NCI-H510A treated with DMSO at 0.1 percent for 48 hours (cell line): ENCODE results near the gene EIF5A.

Experiments
- DNase-seq: peaks from one replicate; lab custom pipeline; 2025; lab: John Stamatoyannopoulos, UW

EIF5A gene

GRCh38 chr17:7355573-7355972 is 48.1 kb downstream of the EIF5A start:
- DNase-seq = no peak

DNA sequence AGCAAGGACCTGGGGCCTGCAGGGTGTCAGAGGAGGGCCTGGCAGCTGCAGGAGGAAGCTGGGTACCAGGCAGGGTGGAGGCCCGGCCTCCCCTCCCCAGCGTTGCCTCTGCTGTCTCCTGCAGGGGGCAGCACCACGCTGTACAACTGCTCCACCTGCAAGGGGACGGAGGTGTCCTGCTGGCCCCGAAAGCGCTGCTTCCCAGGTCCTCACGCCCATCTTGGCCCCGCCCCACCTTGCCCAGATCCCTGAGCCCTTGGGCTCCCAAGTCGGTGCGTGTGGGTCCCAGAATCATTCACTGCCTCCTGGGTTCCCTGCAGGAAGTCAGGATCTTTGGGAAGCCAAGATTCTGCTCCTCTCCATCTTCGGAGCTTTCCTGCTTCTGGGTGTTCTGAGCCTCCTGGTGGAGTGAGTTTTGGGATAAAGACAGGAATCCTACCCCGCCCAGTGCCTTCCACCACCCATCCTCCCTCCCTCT is 48.7 kb downstream of the EIF5A start:
- peak; percentile 61 for DNase-seq

DNA sequence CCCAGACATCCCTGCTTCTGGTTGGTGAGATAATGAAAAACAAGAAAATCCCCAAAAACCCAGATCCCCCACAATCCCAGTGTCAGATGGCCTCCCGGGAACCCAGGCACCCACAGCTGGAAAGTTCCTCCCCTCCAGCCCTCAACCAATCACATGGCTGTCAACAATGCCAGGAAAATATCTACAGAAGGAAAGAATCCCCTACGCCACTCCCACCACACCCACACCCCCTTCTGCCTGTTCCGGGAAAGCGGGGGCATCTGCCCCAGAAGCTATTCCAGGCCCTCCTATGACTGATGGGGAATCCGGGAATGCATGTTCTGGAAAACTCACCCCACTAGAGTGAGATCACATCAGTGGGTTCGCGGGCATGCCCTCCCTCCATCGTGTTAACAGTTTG is 49.3 kb downstream of the EIF5A start:
- no peak for DNase-seq

GRCh38 chr17:7357381-7357780 is 50.0 kb downstream of the EIF5A start:
- DNase-seq = no peak

DNA sequence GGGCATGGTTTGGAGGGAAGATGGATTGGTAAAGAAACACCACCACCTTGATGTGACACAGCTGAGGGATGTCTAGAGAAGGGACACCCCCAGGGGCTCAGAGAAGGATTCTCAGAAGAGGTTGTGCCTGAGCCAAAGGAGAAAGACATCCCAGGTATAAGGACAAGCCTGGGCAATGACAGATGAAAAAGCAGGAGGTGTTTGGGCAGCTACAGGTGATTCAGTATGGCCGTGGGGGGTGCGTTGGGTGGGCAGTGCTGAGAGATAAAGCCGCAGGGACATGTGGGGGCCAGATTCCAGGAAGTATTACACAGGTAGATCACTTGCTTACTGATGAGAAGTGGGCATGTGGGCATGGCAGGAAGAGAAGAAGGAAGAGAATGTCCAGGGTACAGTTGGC is 54.5 kb downstream of the EIF5A start:
- no peak for DNase-seq
